Stimulated activated CD4-positive, alpha-beta T cell treated with anti-CD3 and anti-CD28 coated beads, Interleukin-4, amount 100 ng/mL, for 1 hour (primary cell): ENCODE results near the gene VPS37B.

ENCODE experiments used
- DNase-seq: peaks from one replicate; pipeline ENCODE4 v3.0.0-alpha.2; 2020

Gene VPS37B

DNA sequence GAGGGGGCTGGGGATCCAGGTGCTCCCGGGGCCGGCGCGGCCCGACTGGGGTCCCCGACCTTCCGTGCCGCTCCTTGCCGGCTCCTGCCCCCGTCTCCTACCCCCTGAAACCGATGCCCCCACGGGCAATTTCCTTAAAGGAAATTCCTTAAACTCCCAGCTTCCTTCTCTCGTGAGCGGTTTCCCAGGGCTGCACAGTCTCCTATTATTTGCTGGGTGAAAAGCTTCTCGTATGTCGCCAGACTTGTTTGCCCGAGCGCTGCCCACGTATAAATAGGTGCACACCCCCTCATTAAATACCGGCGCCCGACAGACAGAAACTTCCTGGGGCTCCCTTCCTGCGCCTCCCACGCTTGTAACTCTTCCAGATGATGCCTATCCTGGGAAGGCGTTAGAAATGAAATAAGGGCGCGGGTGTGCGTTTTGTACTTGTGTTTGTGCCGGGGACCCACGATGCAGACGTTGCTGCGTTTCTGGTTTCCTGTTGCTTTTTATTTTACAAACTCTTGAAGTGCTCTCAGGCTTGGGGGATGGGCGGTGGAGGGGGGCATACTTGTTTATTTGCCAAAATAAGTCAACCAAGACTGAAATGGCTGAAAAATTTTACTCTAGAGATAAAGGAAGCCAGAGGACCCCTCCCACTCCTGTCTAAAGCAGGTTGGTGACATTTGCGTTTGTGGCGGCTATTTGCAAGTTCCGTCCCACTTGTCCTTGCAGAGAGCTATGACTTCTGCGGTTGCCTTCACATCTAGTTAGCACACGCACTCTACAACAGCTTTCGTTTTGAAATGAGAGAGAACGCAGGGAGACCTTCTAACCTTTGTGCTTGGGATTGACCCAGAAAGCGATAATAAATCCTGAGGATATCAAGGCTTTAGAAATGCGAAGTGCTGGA is 59.6 kb downstream of the VPS37B start:
- DNase-seq: peak; percentile 41

DNA sequence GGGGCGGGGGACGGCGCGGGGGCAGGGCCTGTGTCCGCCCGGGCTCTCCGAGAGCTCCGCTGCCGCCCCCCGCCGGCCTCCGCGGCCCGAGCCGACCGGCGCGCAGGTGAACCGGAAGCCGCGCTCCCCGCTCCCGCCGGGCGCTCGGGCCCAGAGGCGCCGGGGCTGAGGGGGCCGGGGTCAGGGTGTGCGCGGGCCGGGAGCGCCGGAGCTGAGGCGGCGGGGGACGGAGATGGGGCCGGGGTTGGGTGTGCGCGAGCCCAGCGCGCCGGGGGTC is 60.2 kb downstream of the VPS37B start:
- peak; percentile 26 for DNase-seq

DNA sequence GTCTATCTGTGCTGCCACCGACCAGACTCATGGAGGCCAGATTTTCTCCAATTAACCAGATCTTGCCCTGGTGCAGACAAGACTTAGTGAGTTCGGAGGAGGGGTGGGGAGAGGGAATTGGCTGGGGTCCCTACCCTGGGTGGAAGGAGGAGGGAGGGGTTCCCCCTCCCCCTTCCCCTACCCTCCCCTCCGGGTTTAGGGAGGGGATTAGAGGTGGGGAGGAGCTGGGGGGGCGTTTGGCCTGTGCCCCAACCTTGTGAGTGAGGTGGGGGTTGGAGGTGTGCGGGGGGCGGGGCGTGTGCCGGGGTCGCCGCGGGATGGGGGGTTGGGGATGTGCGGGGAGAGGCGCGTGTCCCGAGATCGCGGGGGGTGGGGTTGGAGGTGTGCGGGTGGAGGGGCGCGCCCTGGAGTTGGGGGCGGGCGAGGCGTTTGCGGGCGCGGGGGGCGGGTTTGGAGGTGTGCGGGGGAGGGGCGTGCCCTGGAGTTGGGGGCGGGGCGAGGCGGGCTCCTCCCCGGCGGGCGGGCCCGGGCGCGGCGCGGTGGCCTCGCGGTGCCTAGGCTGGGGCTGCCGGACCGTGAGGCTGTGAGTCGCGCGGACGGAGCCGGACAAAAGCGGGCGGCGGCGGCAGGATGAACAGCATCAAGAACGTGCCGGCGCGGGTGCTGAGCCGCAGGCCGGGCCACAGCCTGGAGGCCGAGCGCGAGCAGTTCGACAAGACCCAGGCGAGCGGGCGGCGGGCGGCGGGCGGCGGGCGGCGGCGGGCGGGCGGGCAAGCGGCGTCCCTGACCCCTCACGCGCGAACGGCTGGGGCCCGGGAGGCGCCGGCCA is 60.8 kb downstream of the VPS37B start, which contains the start of gene HIP1R:
HIP1R (plus strand) TSS at position 537 of the 829 bp plus-strand sequence; CDS start at position 631, 94 bp downstream.
- DNase-seq: peak; percentile 70

DNA sequence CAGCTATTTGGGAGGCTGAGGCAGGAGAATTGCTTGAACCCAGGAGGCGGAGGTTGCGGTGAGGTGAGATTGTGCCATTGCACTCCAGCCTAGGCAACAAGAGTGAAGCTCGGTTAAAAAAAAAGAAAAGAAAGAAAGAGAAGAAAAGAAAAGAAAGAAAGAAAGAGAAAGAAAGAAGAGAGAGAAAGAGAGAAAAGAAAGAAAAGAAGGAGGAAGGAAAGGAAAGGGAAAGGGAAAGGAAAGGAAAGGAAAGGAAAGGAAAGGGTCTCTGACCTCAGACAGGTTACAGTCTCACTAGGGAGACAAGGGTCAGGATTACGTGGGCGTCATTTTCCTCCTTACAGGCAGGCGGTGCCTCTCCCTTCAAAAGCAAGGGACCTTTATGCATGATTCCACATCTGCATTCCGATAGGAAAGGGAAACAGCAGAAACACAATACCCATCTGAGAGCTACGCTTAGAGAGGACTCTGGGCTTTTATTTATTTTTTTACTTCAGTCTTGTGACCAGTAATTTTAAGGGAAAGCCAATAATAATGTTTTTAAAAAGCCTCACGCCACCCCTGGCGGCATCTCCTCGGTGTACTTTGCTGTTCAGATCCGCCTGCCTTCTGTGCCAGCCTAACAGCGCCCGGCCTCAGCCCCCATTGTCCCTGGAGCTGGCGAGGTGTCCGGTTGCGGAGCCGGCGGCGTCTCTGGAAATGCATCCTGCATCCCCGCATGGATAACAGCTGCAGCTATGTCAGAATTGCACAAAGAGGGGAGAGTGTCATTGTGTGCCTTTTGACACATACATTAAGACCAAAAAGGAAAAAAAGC is 61.6 kb downstream of the VPS37B start:
- no peak for DNase-seq

DNA sequence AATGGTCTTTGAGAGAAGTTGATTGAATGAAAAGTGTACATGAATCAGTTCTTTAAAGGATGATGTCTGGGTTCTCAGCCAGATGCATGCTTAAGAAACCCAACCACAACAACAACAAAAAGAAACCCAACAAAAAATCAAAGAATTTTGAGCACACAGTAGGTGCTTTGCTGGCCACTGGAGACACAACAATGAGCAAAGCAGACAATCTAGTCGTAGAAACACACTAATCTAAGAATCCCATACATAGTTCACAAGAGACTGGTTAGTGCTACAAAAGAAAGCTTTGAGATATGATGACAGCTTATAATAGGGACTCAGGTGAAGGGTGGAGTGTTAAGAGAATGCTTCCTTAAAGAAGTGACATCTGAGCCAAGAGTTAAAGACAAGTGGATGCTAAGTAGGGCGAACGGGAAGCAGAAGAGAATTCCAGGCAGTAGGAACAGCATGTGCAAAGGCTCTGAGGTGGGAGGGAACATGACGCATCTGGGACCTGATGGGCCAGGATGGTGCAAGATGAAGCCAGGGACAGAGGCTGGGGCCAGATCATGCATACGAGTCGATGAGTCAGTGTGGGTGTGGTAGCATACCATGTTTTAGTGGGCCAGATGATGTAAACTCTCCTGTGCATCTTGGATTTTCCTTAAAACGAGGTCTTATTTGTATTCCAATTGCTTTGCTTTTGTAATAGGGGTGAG is 65.3 kb downstream of the VPS37B start:
- DNase-seq: no peak

DNA sequence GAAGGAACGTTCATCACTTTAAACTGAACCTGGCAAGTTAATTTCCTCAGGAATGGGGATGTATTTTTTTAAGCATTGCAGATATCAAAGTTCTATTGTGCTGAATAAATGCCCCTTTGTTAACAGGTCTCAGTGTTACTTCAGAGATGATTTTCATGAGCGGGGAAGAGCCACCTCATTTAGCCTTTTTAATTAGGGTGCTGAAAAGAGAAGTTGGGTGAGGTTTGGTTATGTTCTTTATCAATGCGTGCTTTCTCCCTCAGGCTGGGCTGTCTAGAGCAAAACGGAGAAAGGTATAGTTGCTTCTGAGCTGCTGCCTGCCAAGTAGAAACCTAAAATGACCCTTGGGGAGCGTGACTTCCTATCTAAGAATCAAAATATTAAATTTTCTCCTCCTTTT is 68.7 kb downstream of the VPS37B start:
- DNase-seq: no peak

DNA sequence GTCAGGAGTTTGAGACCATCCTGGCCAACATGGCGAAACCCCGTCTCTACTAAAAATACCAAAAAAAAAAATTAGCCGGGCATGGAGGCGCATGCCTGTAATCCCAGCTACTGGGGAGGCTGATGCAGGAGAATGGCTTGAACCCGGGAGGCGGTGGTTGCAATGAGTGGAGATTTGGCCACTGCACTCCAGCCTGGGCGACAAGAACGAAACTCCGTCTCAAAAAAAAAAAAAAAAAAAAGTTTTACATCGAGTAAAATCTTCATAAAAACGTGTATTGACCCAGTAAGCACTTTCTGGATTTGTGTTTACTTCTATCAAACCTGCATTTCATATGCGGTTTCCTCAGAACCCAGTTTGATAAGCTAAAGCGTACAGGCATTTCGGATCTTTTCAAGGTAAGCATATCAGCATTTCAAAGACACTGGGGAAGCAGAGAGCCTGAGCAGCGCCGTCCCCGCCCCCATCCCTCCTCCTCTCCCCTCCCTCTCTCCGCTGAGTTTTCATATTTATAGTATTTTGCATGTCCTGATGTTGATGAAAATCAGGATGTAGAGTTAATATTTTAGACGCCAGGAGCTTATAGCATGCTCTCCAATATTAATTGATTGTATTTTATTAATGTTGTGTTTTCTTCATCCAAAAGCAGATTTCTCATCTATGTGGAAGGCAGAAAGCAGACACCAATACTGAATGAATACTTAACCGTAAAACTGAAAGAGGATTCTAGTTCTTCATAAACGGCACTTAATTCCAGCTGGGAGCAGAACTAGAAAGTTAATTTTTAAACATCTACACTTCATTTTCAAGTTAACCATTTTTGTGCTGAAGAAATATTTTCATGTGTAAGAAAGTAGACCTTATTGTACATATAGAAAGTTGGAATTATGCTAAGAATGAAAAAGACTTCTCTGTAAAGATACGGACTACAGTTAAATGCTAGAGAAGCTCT is 69.9 kb downstream of the VPS37B start:
- no peak for DNase-seq

DNA sequence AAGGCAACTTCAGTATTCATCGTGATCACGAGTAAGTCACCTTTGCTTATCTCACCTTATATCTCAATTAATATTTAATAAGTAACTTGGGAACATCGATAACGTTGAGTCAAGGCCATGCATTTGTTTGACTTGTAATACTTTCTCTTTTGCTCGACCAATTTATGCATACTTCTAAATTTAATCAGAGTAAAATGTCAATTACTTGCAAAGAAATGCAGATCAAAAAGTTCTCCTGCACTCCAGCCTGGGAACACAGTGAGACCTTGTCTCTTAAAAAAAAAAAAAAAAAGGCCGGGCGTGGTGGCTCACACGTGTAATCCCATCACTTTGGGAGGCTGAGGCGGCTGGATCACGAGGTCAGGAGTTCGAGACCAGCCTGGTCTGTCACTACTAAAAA is 72.5 kb downstream of the VPS37B start:
- DNase-seq: no peak

DNA sequence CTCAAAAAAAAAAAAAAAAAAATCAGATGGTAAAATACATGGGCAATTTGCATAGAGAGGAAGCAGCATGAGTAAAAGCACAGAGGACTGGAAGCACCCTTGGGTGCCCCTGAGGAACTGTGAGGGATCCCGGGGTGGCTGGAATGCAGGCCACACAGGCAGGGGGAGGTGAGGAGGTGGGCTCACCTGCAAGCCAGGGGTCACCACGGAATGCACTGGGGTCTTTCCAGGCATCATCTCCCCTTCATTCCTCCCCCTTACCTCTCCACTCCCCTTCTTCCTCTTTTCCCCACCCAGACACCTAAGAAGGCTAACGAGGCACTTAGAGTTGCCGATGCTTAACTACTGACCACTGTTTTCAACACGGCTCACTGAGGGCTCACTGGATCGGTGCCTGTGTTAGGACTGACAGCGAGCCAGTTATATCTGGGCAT is 75.1 kb downstream of the VPS37B start:
- no peak for DNase-seq

DNA sequence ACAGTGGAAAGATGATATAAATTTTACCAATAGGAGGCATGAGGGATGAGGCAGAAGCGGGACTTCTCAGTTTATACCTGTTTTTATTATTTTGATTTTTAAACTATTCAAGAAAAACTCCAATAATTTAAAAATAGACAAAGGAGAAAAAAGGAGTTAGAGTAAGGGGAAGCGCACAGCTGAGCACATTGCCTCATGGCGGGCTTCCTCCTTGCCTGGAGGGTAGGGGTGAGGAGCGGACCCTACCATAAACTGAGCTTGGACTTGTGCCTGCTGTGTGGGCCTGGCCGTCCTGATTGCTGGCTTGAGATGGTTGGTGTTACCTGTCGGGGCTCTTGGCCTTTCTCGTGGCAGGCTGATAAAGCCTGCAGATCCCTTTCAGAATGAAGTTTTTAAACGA is 75.8 kb downstream of the VPS37B start:
- DNase-seq: no peak

DNA sequence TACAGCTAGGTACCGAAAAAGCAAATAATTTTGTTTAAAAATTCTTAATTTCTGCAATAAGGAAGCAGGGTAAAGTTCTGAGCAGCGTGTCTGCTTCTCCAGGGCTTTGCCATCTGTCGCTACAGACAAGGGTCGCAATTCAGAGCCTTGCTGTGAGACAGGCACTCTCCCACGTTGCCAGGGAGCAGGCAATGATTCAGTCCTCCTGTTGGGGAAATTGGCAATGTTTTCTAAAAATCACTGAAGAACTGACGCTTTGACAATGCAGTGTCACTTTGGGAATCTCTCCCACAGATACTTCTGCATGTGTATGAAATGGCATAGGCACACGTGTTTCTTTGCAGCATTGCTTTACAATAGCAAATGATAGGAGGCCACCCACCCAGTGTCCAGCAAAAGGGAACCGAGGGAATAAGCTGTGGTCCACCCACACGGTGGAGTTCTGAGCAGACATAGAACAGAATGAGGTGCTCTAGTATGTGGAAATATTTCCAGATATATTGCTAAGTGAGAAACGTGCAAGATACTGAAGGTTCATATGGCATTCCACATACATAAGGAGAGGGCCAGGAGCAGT is 76.6 kb downstream of the VPS37B start:
- DNase-seq: no peak
